Activated CD4-positive, alpha-beta T cell treated with anti-CD3 and anti-CD28 coated beads, Interleukin-2, amount 50 U/mL, for 1 hour (primary cell): ENCODE results near the gene TEX52.
"Not testable (repeated sequence)": the region's sequence is repeated elsewhere in the genome, so short reads cannot be mapped to it uniquely, and the experiment has no call there.

Experiments used
- DNase-seq: peaks from one replicate; pipeline ENCODE4 v3.0.0-alpha.2; 2020

The TEX52 gene

DNA sequence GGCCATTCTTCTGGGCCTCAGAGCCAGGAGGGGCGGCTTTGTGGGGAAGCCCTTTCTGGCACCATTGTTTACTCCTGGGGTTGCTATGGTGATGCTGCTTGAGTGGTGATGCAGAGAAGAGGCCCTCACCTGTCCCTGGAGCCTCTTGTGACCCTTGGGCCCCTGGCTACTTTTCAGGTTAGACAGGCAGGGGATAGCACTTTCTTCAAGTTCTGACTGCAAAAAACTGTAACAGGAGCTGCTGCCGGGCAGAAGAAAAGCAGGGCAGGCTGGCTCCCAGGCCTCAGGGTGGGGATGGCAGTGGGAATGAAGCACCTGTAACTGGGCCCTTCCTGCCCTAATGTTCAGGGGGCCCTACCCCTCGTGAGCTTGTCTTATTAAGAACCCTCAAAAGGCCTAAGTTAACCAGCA is at the start of gene TEX52:
TSS of gene TEX52 (minus strand) at position 19 of the 411 bp plus-strand sequence. CDS start at position 6, 13 bp downstream.
- no peak for DNase-seq

DNA sequence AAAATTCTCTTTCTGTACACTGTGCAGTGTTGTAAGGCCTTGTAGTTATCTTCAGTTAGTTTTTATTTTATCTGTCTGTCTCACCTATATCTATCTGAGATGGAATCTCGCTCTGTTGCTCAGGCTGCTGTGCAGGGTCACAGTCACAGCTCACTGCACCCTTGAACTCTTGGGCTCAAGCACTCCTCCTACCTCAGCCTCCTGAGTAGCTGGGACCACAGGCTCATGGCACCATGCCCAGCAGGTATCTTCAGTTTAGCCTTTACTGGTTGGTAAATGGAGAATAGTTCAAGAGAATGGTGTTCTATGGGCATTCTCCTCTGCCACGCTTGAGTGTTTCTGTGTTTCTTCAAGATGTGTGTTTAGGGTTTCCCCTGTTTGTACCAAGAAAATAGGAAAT is 47.4 kb upstream of the TEX52 start:
- DNase-seq, result no peak

DNA sequence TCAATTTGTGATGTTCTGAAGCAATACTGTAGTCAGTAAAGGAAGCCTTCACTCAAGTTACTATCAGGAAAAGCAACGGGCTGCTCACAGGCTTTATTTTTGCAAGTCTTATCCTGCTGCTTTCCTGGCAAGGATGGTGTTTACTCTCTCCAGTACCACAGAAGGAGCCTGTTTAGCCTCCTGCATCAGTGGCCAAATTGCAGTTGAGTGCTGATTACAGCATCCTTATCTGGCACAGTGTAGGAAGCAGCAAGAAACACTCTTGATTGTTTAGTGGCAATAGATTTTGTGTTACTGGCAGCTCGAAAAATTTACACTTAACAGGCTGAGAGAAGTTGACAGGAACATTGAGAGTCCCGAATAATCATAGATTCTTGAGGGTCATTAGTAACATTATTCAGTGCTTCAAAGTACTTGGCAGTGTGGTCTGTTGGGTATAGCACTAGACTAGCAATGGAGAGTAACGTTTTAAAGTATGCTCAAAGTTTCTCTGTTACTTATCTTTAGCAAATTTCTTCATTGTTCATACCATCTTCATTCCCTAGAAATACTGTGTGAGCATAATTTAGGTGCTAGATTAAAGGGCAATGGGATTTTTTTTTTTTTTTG is 45.5 kb upstream of the TEX52 start:
- no peak for DNase-seq

DNA sequence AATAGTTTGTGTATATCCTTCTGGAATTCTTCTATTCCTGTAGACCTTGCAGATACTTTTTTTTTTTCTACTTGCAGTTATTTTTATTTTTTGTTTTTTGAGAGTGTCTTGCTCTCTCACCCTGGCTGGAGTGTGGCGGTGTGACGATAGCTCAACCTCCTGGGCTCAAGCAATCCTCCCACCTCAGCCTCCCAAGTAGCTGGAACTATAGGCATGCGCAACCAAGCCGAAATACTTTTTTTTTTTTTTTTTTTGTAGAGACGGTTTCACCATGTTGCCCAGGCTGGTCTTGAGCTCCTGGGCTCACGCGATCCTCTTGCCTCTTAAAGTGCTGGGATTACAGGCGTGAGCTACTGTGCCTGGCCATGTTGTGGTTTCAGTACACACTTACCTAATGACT is 43.8 kb upstream of the TEX52 start:
- no peak for DNase-seq

DNA sequence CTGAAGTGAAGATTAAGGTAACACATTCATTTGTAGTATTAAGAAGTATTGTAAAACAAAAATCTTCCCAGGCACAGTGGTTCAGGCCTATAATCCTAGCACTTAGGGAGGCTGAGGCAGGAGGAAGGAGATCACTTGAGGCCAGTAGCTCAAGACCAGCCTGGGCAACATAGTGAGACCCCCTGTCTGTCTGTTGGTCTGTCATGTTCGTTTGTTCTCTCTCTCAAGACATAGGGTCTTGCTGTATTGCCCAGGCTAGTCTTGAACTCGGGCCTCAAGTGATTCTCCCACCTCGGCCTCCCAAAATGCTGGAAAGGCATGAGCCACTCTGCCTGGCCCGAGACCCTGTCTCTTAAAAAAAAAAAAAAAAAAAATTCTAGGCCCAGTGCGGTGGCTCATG is 40.6 kb upstream of the TEX52 start:
- no peak for DNase-seq

DNA sequence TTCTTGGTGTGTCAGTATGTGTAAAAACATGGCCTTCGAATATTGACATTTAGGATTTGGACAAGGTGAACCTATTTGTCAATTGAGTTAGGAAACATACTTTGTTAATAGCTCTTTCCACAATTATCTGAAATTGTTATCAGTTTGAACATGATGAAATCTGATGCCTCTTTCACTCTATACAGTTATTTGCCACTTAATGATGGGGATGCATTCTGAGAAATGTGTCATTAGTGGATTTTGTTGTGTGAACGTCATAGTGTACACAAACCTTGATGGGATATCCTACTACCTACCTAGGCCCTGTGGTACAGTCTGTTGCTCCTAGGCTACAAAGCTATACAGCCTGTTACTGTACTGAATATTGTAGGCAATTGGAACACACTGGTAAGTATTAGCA is 38.7 kb upstream of the TEX52 start:
- DNase-seq, result no peak

DNA sequence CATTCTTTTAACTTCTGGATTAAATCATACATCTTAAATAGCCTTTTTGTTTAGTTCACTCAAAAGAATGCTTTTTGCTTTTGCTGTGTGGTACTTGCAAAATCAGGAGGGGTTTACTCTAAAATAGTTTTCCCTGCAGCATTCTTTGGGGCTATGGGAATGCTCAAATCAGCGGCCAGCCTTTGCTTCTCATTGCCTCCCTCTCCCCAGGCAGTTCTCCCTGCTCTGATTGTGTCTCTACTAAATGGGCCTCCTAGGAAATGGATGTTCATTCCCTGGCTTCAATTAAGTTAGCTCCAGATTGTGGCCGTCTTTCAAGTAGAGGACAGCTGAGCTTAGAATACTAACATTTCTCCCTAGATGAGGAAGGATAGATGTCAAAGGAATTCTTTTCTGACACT is 38.2 kb upstream of the TEX52 start:
- DNase-seq, result no peak

DNA sequence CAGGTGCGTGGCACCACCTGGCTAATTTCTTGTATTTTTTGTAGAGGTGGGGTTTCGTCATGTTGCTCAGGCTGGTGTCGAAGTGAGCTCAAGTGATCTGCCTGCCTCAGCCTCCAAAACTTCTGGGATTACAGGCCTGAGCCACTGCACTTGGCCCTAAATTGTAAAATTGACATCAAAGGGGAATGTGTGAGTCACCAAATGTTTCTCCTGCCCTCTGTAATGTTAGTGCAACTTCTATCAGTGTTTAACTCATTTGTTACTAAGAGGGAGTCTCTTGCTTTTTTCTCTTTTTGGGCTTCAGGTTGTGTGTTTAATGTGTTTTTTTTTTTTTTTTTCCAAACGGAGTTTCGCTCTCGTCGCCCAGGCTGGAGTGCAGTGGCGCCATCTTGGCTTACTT is 36.2 kb upstream of the TEX52 start:
- no peak for DNase-seq

DNA sequence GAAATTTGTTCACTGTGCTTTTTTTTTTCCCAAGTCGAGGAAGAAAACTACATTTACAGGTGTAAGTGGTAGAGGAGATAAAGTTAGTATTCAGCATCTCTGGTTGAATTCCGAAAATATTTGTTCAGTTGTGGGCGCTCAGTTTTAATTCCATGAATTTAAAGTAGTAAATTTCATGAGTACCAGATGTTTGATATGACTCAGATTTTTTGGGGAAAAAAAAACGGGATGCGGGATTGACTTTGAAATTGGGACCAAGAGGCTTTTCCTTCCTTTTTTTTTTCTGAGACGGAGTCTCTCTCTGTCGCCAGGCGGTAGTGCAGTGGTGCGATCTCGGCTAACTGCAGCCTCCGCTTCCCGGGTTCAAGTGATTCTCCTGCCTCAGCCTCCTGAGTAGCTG is 35.4 kb upstream of the TEX52 start:
- no peak for DNase-seq

DNA sequence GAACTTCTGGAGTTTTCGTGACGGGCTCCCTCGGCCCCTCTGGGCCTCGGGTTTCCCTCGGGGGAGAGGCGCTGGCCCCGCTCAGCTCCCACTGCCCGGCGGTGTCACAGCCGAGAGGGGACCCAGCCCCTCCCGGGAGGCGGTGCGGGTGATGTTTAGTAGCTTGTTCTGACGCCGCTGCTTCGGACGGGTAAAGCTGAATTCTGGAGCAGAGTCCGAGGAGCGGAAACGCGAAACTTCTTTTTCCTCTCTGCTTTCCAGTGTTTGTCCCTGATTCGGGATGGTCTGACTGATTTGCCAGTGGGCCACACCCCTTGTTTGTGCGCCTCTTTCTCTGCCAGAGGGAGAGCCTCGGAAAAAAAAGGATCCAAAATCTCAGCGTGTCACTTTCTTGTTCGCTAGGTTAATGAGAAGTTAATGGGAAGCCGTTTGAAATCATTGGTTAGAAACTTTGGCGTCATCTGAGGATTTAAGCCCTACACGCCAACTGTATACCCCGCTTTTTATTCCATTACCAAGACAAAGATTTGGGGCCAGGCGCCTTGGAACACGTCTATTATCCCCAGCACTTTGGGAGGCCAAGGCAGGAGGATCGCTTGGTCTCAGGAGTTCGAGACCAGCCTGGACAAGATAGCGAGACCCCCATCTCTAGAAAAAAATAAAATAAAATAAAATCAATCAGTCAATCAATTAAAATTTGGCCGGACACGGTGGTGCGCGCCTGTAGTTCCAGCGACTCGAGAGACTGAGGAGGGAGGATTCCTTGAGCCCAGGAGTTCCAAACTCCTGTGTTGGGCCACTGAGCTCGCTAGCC is 34.6 kb upstream of the TEX52 start:
- DNase-seq, result peak; percentile 19

DNA sequence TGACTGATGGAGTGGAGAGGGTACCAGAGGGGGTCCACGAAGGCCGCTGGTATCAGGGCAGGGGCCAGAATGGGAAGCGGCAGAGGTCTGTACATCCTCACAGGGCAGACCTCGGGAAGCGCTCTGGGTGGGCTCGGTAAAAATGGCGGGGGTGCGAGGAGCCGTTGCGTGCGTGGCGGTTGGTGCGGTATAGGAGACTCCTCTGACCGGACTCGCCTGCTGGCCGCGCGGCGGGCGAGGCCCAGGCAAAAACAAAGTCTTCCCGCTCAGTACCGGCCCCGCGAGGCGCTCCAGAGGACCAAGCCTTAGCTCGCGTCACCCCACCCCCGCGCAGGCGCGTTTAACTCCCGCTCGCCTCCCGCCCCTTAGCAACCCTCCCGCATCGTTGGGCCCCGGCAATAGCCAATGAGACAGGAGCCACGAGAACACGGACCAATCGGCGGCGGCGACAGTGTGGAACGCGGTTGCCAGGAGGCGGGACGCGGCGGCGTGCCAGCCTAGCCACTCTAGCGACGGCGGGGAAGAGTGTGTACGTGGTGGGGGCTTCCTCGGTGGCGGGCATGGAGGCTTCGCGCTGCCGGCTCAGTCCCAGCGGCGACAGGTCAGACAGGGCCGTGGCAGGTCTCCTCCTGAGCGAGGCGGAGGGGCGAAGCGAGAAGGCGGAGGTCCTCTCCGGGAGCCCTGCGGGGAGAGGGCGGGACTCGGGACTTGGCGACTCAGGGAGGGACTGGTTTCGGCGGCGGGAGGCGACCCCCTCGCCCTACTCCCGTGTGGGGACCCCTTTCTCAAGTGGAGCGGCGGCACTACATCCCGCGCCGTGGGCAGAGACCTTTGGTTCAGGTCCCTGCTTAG is 33.8 kb upstream of the TEX52 start, which contains the start of gene TULP3:
TSS of gene TULP3 (plus strand) at position 504 of the 852 bp plus-strand sequence. CDS start at position 561, 57 bp downstream.
- peak; percentile 99 for DNase-seq

DNA sequence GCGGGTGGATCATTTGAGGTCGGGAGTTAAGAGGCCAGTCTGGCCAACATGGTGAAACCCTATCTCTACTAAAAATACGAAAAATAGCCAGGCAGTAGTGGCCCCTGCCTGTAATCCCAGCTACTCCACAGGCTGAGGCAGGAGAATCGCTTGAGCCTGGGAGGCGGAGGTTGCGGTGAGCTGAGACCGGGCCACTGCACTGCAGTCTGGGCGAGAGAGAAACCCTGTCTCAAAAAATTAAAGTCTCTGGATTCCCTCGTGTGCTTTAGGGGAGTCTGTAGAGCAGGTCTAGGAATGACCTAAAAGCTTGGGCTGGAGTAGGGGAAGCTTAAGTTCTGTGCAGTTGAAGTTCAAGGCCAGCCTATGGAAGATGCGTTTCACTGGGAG is 33.2 kb upstream of the TEX52 start:
- no peak for DNase-seq

DNA sequence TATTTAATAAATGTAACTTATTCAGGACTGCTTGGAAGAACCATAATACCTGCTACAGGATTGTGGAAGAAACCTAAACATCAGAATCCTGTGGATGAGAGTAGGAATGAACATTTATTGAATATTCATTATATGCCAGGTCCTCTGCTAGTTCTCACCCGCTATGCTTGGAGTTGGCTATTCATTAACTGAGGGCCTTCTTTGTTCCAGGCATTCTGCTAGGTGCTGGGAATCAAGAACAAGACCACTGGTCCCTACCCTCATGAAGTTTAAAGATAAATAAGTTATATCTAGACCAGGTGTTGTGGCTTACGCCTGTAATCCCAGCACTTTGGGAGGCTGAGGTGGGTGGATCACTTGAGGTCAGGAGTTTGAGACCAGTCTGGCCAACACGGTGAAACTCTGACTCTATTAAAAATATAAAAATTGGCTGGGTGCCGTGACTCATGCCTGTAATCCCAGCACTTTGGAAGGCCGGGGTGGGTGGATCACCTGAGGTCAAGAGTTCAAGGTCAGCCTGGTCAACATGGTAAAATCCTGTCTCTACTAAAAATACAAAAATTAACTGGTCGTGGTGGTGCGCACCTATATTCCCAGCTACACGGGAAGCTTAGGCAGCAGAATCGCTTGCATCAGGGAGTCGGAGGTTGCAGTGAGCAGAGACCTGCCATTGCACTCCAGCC is 30.1 kb upstream of the TEX52 start:
- no peak for DNase-seq

DNA sequence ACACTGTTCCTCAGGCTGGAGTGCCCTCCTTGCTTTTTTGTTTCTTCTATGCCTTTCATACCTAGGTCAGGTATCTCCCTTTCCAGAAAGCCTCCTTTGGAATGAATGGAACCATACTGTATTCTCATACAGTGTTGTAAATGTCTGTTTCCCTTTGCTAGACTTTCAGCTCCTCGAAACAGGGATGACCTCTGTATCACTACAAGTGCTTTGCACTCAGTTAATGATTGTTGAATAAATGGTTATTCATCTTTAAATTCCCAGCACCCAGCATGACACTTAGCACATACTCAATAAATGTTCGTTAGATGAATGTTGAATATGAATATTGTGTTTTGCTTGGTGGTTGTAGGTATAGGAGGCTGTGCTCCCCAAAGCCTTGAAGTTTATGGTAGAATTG is 28.0 kb upstream of the TEX52 start:
- DNase-seq, result no peak

DNA sequence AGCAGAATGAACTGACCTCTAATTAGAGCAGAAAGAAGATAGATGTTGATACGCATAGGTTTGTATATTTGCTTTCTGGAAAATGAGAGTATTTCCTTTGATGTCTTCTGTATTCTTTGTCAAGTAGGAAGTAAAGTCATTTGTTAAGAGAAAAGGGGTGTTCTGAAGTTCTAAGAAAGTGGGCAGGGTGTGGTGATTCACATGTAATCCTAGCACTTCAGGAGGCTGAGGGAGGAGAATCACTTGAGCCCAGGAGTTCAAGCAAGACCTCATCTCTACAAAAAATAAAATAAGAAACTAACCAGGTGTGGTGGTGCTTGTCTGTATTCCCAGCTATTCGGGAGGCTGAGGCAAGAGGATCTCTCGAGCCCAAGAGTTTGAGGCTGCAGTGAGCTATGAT is 23.0 kb upstream of the TEX52 start:
- DNase-seq, result no peak

DNA sequence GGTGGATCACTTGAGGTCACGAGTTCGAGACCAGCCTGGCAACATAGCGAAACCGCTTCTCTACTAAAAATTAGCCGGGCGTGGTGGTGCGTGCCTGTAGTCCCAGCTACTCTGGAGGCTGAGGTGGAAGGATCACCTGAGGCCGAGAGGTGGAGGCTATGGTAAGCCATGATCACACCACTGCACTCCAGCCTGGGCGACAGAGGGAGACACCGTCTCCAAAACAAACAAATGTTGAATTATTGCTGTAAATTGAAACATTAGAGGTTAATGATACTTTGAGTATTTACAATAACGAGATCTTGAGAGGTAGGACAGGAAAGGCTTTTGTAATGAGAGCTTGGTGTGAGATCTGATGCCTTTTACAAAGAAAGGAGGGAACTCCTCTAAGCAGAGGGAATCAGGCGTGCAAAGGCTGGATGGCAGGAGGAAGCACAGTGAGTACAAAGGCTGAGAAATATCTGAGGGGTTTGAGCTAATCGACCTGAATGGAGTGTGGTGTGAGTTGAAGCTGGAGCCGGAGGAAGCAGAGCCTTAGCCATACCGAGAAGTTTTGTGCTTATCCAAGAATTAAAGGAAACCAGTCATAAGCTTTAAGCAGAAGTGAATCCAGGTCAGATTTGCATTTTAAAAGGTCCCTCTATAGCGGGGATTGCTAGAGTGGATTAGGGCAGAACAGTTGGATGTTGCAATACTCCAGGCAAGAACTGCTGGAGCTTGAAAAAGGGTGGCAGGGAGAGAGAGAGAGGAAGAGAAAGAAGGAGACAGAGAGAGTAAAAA is 21.3 kb upstream of the TEX52 start:
- no peak for DNase-seq

DNA sequence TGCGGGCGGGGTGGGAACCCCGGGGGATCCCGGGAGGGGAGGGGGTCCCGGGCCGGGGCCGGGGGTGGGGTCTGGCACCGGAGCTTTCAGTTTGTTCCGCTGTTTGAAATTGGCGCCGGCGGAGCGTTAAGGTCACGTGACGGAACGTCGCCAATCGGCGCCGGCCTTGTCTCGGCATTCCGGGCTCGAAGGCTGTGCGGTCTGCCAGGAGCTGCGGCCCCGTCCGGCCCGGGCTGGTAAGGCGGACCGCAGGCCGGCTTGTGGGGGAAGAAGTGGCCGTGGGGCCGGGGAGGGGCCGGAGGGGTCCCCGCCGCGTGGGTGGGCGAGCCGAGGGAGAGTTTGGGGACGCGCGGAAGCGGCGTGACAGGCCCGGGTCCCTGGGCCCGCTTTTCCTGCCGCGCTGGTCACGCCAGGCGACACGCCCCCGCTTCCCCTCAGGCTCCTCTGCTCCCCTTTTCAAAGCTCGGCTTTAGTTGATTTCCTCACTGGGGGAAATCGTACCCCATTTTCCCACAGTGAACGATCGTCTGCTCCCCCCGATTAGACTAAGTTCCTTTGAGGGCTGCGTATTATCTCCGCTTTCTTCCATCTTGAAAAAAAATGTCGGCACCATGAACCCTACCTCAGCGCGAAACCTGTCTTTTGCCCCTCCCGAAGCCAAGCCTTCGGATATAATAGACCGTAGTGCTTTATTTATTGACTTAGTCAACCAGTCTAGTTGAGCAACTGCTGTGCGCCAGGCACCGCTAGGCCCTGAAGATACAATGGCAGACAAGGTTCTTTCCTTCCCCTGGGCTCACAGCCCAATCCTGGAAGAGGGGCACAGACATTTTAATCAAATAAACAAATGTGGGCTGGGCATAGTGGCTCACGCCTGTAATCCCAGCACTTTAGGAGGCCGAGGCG is 20.5 kb upstream of the TEX52 start, which contains the start of the genes FOXM1 and RHNO1:
TSS of gene FOXM1 (minus strand) at position 128 of the 906 bp plus-strand sequence. CDS start 2,696 bp downstream, outside the sequence.
TSS of gene RHNO1 (plus strand) at position 177 of the 906 bp plus-strand sequence. CDS start 8,144 bp downstream, outside the sequence.
- DNase-seq, result peak; percentile 83

DNA sequence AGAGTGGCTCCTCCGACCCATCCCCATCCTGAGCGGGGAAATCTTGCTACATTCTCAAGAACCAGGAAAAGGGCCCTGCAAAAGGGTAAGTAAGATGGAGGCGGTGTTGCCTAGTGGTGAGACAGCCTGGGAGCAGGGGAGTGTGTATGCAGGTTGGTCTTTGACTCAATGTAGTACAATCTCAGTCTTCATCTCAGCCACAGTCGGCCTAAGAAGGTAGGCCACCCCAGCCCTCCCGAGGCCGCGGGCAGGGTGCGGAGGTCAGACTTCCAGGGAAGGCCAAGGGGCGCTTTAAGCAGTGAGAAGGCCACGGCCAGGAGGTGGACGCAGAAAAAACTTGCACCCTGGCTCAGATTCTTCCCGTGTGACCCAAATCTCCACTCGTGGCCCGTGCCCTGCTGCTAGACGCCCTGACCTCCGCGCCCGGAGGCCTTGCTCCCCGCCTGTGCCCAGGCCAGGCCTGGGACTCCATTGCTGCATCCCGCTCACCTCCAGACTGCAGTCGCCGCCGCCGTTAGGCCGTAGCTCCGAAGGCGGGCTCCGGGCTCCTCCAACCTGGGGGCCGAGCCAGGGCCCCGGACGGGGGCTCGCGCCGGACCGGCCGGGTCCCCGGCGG is 19.7 kb upstream of the TEX52 start:
- no peak for DNase-seq

DNA sequence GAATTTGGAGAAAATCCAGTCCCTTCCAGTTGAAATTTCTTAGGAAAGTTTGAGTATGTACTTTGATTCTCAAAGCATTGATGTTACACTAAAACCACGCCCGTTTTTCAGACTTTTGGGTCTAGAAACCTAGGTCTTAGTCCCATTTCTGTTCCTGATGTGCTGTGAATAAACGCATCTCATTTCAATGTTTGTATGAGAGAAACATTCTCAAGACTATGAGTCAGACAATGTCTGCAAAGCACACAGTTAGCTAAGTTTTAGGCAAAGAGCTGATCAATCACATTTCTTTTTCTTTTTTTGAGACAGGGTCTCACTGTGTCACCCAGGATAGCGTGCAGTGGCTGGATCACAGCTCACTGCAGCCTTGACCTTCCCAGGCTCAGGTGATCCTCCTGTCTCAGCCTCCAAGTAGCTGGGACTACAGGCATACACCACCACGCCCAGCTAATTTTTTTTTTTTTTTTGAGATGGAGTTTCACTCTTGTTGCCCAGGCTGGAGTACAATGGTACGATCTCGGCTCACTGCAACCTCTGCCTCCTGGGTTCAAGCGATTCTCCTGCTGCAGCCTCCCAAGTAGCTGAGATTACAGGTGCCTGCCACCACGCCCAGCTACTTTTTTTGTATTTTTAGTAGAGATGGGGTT is 12.3 kb upstream of the TEX52 start:
- not testable (repeated sequence) for DNase-seq

DNA sequence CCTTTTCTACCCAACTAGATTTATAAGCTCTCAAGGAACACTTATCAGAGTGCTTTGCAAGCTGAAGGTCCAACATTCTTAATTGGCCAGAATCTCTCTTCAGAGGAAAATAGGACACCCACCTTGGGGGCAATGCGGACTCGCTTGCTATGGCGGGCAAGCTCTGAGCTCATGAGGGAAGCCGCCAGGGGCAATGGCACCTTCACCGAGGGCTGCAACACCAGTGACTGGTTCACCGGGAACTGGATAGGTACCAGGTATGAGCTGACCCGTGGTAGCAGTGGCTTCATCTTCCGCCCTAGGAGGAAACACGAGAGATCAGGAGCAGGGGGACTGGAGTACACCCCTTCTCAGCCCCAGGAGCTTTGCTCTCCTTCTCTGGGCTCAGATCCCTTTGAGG is 7.4 kb upstream of the TEX52 start:
- DNase-seq, result no peak
